HUES6 (cell line): ENCODE measurements around the gene ROM1.
"Not testable (repeated sequence)": the region's sequence is repeated elsewhere in the genome, so short reads cannot be mapped to it uniquely, and the experiment has no call there.

ENCODE experiments used
- H3K27ac ChIP-seq: 2 replicates; pipeline ENCODE4 v1.7.0; 2013; ENCODE audit warnings: low read depth, mild to moderate bottlenecking, low read length, inconsistent platforms
- H3K27me3 ChIP-seq: 2 replicates; pipeline ENCODE4 v1.6.1; 2013; ENCODE audit warnings: low read length; ENCODE audit not compliant: control insufficient read depth, insufficient read depth
- H3K36me3 ChIP-seq: 2 replicates; pipeline ENCODE4 v1.6.1; 2013; ENCODE audit warnings: low read length; ENCODE audit not compliant: control insufficient read depth, insufficient read depth
- H3K4me1 ChIP-seq: 2 replicates; pipeline ENCODE4 v1.6.1; 2013; ENCODE audit warnings: low read length; ENCODE audit not compliant: control insufficient read depth, insufficient read depth
- H3K4me3 ChIP-seq: 2 replicates; pipeline ENCODE4 v1.5.1; 2013; ENCODE audit warnings: low read depth, low read length
- H3K9ac ChIP-seq: one replicate; pipeline ENCODE4 v1.6.1; 2013; ENCODE audit warnings: mild to moderate bottlenecking, low read length
- H3K9me3 ChIP-seq: 2 replicates; pipeline ENCODE4 v1.6.1; 2013; ENCODE audit warnings: low read depth, low read length; ENCODE audit not compliant: control insufficient read depth, insufficient read depth

Gene ROM1

DNA sequence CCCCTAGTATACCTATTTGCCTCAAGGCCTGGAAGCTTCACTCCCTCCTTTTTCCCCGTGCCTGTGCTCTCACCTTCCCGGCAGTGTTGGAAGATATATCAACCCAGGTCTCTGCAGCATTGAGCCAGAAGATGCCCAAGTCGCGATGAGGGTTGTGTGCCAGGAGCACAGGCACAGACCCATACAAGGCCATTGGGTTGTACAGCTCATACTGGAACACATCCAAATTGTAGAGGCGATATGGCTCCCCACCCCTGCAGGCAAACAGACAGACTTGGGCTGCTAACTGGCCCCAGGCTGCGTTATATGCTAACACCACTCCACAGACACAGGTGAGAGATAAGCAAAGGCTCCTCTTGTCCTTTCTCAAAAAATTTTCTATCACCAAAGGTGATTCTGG is 19.4 kb downstream of the ROM1 start:
- no peak overlapping the region for H3K27ac ChIP-seq
- H3K9me3 ChIP-seq, result no peaks in the 10 kb centered on the region
- H3K4me1 ChIP-seq, result no peaks in the 10 kb centered on the region
- no peak overlapping the region for H3K4me3 ChIP-seq
- H3K36me3 ChIP-seq, result peaks cover 96% of the 10 kb centered on the region
- H3K9ac ChIP-seq, result no peak overlapping the region
- H3K27me3 ChIP-seq, result no peaks in the 10 kb centered on the region

DNA sequence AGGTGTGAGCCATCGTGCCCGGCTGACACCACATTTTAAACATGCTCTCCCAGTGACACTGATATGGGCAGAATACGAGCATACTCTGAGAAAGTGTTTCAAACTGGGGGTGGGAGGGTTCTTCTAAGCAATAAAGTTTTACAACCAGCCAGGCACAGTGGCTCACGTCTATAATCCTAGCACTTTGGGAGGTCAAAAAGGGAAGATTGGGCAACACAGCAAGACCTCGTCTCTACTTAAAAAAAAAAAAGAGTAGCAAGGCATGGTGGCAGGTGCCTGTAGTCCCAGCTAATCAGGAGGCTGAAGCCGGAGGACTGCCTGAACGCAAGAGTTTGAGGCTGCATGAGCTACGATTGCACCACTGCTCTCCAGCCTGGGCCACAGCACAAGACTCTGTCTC is 31.2 kb downstream of the ROM1 start:
- H3K9me3 ChIP-seq, result no peaks in the 10 kb centered on the region
- H3K9ac ChIP-seq, result no peak overlapping the region
- peaks cover 10% of the 10 kb centered on the region for H3K4me1 ChIP-seq
- no peak overlapping the region for H3K27ac ChIP-seq
- H3K4me3 ChIP-seq, result no peak overlapping the region
- H3K27me3 ChIP-seq, result no peaks in the 10 kb centered on the region
- peaks cover 48% of the 10 kb centered on the region for H3K36me3 ChIP-seq

DNA sequence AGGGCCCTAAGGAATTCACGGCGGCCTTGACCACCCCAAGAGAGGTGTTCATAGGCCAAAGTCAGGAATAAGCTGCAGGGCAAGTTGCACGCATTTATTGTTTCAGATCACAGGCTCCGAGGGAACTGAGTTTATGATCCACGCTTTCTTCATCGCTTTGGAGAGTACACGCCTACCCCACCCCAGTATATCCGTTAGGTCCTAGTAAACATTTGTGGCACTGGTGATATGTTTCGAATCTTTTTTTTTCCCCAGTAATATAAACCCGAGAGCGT is 32.6 kb downstream of the ROM1 start:
- Histone ChIP-seq H3K4me1 (peaks cover 10% of the 10 kb centered on the region), H3K27me3 (no peaks in the 10 kb centered on the region), H3K4me3 (peak overlapping the region; percentile 96), H3K36me3 (peaks cover 49% of the 10 kb centered on the region), H3K27ac (peak overlapping the region; percentile 99; the same call in 1 of the 2 replicates), H3K9me3 (no peaks in the 10 kb centered on the region), H3K9ac (peak overlapping the region; percentile 99)

DNA sequence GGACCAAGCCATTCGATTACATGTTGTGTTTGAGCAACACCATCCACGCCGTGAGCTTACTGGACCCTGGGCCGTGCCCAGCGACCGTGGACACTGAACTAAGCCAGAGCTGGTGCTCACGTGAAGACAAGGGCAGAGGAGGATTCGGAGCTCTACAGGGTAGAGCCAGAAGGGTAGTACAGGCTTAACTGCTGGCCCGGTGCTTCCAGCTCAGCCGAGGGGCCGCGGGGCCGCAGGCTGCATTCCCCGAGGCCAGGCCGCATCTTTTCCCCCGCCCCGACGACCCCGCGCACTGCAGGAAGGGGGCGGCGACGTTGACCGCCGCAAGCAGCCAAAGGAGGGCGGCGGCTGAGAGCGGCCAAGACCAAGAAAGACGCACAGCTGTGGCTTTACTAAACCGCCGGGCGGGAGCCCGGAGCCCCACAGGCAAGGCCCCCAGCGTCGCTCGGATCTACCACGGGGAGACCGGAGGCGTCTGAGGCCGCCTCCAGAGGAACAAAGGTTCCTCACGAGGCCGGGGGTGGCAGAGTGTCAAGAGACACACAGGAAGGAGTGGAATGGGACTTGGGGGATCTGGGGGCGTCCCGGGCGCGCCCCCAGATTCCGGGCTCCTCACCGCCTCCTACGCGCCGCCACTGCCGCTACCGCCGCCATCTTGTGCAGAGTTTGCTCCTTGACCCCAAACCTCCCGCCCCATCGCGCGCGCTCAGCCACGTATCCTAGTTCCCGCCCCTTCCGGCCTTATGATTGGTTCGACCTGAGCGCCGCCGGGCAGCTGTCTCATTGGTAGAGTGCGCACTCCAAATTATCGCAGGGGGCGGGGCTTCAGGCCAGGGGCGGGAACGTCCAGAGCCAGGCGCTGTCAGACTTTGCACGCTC is 33.1 kb downstream of the ROM1 start, which contains the start of gene GANAB:
Gene GANAB (minus strand): TSS at position 668 of the 879 bp plus-strand sequence. CDS start 14 bp downstream, at position 654.
- H3K4me3 ChIP-seq, result peak within 1 kb of the TSS; percentile 96
- H3K36me3 ChIP-seq, result peaks cover 49% of the 10 kb centered on the region
- peaks cover 10% of the 10 kb centered on the region for H3K4me1 ChIP-seq
- peak within 1 kb of the TSS; percentile 99 for H3K9ac ChIP-seq
- peak within 1 kb of the TSS; percentile 99 for H3K27ac ChIP-seq
- H3K9me3 ChIP-seq, result no peaks in the 10 kb centered on the region
- H3K27me3 ChIP-seq, result no peaks in the 10 kb centered on the region

DNA sequence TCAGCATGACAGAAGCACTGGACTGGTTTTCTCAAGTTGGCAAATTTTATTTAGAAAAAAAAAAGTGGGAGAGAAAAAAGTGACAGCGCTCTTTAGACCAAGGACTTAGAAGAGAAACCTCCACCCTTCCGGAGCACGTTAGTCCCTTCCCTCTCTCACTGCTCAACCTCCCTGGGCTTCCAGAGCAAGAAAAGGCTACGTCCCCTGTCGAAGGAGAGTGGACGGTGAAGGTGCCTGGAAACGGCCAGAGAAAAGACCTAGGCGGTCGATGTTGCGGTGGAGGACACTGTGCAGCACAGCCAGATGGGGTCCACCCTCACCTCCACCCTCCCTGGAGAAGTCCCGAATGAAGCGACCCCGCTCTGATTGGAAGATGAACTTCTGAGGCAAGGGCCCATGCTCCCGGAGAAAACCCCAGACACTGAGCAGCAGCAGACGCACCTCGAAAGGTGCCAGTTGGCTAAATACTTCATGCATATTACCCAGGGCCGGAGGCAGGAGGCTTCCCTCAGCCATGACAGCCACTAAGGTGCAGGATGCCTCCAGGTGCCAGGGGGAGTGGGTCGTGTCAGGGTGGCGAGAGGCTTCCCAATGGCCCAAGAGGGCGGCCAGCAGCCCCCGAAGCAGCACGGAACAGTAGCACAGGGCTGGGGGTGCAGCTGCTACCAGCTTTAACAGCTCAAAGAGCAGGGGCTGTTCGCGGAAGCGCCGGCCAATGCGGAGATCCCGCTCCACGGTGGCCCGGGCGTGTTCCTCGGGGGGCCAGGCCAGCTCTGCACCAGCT is 34.0 kb downstream of the ROM1 start:
- no peak overlapping the region for H3K27ac ChIP-seq
- peaks cover 10% of the 10 kb centered on the region for H3K4me1 ChIP-seq
- H3K9ac ChIP-seq, result peak overlapping the region; percentile 38

DNA sequence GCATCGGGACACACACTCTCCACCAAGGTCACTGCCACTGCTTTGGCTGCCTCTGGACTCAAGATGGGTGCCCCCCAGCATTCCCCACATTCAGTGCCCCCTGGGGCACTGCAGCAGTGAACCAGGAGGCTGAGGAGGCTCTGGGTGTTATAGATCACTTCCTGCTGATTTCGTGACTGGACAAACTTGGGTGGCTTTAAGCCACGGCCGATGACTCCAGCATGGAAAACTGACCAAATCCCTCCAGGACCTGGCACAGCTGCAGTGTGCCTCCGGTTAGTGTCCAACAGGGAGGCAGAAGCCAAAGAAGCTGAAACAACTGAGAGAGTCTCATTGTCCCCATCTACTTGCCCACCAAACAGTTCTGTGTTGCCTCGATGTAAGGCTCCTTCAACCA is 34.5 kb downstream of the ROM1 start:
- Histone ChIP-seq H3K9me3 (no peaks in the 10 kb centered on the region), H3K9ac (peak overlapping the region; percentile 38), H3K4me1 (peaks cover 10% of the 10 kb centered on the region), H3K36me3 (peaks cover 47% of the 10 kb centered on the region), H3K27ac (no peak overlapping the region), H3K4me3 (no peak overlapping the region), H3K27me3 (no peaks in the 10 kb centered on the region)

More for the DNA sequence above, 34.0 kb downstream of the ROM1 start:
- no peaks in the 10 kb centered on the region for H3K27me3 ChIP-seq
- H3K9me3 ChIP-seq, result no peaks in the 10 kb centered on the region
- H3K4me3 ChIP-seq, result peak overlapping the region; percentile 35
- H3K36me3 ChIP-seq, result peaks cover 49% of the 10 kb centered on the region

DNA sequence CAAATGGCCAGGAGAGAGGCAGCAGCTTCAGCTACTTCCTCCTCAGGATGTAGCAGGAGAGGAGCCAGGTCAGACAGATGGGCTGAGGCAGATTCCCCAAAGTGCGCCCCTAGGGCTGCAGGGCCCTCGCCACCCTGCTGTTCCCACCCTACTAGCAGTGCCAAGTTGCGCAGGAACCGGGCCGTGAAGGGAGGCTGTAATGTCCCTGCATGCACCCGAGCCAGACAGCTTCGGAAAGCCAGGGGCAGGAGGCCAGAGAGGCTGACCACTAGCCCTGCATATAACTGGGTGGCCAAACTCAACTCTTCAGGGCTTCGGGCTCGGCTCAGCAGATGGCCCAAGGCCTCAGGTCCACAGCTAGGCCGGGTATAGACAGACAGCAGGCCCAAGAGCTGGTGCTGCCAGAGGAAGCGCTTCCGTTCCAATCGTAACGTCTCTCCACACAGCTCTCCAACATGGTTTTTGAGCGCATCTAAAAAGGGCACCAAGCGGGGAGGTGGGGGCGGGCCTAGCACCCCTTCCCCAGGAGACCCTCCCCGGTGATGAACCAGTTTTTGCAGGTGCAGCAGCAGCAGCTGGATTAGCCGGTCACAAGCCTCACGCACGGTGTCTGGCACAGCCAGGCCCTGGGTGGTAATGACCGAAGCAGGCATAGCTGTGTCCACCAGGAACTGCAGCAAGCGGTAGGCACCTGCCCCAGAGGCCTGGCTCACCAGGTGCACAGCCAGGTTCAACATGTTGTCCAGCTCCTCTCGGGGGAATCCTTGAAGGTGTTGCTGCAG is 35.3 kb downstream of the ROM1 start:
- Histone ChIP-seq H3K36me3 (peaks cover 41% of the 10 kb centered on the region), H3K4me1 (peaks cover 10% of the 10 kb centered on the region), H3K9ac (no peak overlapping the region), H3K27ac (no peak overlapping the region), H3K9me3 (no peaks in the 10 kb centered on the region), H3K4me3 (no peak overlapping the region), H3K27me3 (no peaks in the 10 kb centered on the region)

DNA sequence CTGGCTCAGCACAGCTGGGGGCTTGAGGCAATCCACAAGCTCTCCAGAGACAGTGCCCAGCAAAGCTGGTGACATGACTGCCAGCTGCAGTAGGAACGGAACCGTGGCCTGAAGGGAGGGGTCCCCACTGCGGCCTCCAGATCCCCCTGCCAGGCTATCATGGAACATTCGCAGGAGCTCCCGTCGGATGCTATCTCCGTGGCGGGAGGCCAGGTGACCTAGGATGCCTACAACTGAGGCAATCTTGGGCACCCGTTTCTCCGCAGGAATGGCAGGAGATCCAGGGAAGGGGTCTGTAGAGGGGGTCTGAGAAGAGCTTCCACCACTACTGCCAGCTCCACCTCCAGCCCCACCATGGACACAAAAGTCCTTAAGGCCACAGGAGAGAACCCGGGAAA is 35.9 kb downstream of the ROM1 start:
- Histone ChIP-seq H3K27me3 (no peaks in the 10 kb centered on the region), H3K4me1 (peaks cover 10% of the 10 kb centered on the region), H3K9ac (no peak overlapping the region), H3K36me3 (peaks cover 36% of the 10 kb centered on the region), H3K27ac (no peak overlapping the region), H3K9me3 (no peaks in the 10 kb centered on the region), H3K4me3 (no peak overlapping the region)

DNA sequence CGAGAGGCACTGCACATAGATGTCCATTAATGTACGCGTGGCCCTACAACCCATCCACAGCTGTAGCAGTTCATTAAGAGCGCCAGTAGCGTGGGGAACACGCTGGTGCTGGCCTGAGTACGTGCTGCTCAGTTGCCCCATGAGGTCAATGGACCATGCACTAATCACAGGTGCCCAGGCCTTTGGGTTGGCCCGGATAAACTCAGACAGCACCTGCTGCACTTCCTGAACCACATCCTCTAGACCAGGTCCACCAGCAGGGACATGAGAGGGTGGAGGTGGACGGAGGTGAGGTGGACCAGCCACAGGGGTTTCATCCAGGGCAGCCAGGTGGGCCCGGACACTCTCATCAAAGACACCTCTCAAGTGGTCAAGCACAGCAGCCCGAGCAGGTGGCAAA is 36.4 kb downstream of the ROM1 start:
- H3K27ac ChIP-seq, result no peak overlapping the region
- no peak overlapping the region for H3K4me3 ChIP-seq
- H3K9me3 ChIP-seq, result no peaks in the 10 kb centered on the region
- peaks cover 31% of the 10 kb centered on the region for H3K36me3 ChIP-seq
- no peaks in the 10 kb centered on the region for H3K27me3 ChIP-seq
- H3K4me1 ChIP-seq, result peaks cover 10% of the 10 kb centered on the region
- H3K9ac ChIP-seq, result no peak overlapping the region

DNA sequence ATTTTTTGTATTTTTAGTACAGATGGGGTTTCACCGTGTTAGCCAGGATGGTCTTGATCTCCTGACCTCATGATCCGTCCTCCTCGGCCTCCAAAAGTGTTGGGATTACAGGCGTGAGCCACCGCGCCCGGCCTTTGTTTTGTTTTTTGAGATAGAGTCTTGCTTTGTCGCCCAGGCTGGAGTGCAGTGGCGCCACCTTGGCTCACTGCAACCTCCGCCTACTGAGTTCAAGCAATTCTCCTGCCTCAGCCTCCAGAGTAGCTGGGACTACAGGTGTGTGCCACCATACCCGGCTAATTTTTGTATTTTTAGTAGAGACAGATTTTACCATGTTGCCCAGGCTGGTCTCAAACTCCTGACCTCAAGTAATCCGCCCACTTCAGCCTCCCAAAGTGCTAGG is 37.2 kb downstream of the ROM1 start:
- H3K4me3 ChIP-seq, H3K4me1 ChIP-seq, H3K27ac ChIP-seq, H3K27me3 ChIP-seq, H3K9ac ChIP-seq, H3K9me3 ChIP-seq: not testable (repeated sequence)
- H3K36me3 ChIP-seq, result peaks cover 25% of the 10 kb centered on the region
